PC-9 (cell line): ENCODE data around the gene CHTF18.

Experiments
- EZH2 ChIP-seq: fragments of 200-600 bp; sonication (generic); IDR thresholded peaks from 2 replicates; pipeline ENCODE4 v1.8.0; 2017; ENCODE audit warnings: antibody characterized with exemption, low read depth
- TF ChIP-seq, protein P1 (sequence below): fragments of 200-600 bp; sonication (generic); conservative IDR thresholded peaks from 2 replicates; pipeline ENCODE4 v1.6.1; 2017; ENCODE audit warnings: mixed run types, antibody characterized with exemption, mild to moderate bottlenecking, moderate library complexity

DNA sequence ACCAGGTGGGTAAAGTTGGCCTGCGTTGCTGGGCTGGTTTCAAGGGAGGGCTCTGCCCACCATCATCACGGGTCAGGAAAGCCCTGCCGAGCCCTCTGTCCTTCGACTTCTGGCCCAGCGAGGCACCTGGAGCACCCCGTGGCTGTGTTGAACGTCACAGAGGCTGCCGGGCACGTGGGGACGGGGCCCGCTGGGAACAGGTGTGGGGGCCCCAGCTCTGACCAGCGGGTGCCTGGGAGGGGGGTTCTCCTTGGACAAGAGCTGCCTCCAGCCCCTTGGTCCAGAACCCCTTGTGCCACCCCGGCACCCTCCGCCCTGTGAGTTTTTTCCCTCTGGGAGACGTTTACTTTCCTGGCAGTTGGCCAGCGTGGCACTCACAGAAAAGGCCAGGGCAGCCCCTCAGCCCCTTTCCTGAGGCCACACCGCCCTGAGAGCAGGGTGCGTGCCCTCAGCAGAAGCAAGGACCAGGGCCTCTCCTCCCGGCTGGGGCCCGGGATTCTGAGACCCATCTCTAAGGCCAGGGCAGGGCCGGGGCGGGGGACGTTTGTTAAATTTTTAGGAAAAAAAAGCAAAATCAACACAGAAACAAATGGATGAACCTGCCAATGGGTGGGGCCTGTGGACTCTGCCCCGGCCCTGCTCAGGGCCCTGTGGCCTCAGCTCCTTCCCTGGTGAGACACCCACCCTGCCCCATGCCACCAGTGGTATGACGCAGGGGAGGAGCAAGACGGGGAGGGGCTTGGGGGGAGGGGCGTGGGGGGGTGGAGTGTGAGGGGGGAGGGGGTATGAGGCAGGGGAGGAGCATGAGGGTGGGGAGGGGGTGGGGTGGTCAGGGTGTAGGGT is 43.4 kb downstream of the CHTF18 start:
- TF ChIP-seq EZH2: no peak
- TF ChIP-seq, protein P1, sequence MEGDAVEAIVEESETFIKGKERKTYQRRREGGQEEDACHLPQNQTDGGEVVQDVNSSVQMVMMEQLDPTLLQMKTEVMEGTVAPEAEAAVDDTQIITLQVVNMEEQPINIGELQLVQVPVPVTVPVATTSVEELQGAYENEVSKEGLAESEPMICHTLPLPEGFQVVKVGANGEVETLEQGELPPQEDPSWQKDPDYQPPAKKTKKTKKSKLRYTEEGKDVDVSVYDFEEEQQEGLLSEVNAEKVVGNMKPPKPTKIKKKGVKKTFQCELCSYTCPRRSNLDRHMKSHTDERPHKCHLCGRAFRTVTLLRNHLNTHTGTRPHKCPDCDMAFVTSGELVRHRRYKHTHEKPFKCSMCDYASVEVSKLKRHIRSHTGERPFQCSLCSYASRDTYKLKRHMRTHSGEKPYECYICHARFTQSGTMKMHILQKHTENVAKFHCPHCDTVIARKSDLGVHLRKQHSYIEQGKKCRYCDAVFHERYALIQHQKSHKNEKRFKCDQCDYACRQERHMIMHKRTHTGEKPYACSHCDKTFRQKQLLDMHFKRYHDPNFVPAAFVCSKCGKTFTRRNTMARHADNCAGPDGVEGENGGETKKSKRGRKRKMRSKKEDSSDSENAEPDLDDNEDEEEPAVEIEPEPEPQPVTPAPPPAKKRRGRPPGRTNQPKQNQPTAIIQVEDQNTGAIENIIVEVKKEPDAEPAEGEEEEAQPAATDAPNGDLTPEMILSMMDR: no peak
